ENCODE measurements around the gene SDCCAG8.

GRCh38 chr1:243271996-243272395, 16.2 kb downstream of the SDCCAG8 start:
- TF ChIP-seq EZH2 (IDR thresholded peaks at IDR 0.05), result no peak
- no peak for TF ChIP-seq POLR2AphosphoS5 (IDR thresholded peaks at IDR 0.05; ENCODE audit: borderline replicate concordance, low read depth, low read length)

All from SK-N-MC (cell line).